Measurements from ENCODE around the gene UBQLN1. TPM values are rescaled to one million over a fixed set of nuclear protein-coding genes. Genes with fewer than 3 reads are reported as not detected.
"Not testable (repeated sequence)": the region's sequence is repeated elsewhere in the genome, so short reads cannot be mapped to it uniquely, and the experiment has no call there.

UBQLN1 gene
- 130 and 142 TPM in 2 replicates for total RNA-seq (2014; rRNA removed; shearing (Covaris generic))

GRCh38 chr9:83707768-83708514, at the start of gene UBQLN1:
Gene UBQLN1 (minus strand): TSS chr9:83707958. CDS start chr9:83707679, 279 bp downstream.
- peak; percentile 96 for DNase-seq (ENCODE audit: low read depth)

GRCh38 chr9:83754383-83754977, 46.7 kb upstream of the UBQLN1 start:
- DNase-seq (ENCODE audit: low read depth), result no peak

GRCh38 chr9:83749706-83750105, 41.9 kb upstream of the UBQLN1 start:
- DNase-seq (ENCODE audit: low read depth), result no peak

- no peak for DNase-seq (ENCODE audit: low read depth)
Measured at GRCh38 chr9:83744206-83744605, 36.4 kb upstream of the UBQLN1 start.

GRCh38 chr9:83733739-83734138, 26.0 kb upstream of the UBQLN1 start:
- DNase-seq (ENCODE audit: low read depth), result no peak

- DNase-seq (ENCODE audit: low read depth), result not testable (repeated sequence)
Measured at GRCh38 chr9:83728591-83729368, 21.0 kb upstream of the UBQLN1 start.

GRCh38 chr9:83724436-83724835, 16.7 kb upstream of the UBQLN1 start:
- DNase-seq (ENCODE audit: low read depth), result no peak

GRCh38 chr9:83722726-83723495, 15.2 kb upstream of the UBQLN1 start:
- DNase-seq (ENCODE audit: low read depth), result no peak

- DNase-seq (ENCODE audit: low read depth), result no peak
Measured at GRCh38 chr9:83721509-83721908, 13.8 kb upstream of the UBQLN1 start.

GRCh38 chr9:83715794-83716193, 8.0 kb upstream of the UBQLN1 start:
- no peak for DNase-seq (ENCODE audit: low read depth)

- no peak for DNase-seq (ENCODE audit: low read depth)
Measured at GRCh38 chr9:83715221-83715620, 7.5 kb upstream of the UBQLN1 start.

- no peak for DNase-seq (ENCODE audit: low read depth)
Measured at GRCh38 chr9:83714329-83714728, 6.6 kb upstream of the UBQLN1 start.

GRCh38 chr9:83708515-83709158, 879 bp upstream of the UBQLN1 start:
- peak; percentile 57 for DNase-seq (ENCODE audit: low read depth)

- peak; percentile 90 for DNase-seq (ENCODE audit: low read depth)
Measured at GRCh38 chr9:83707518-83707767, 315 bp downstream of the UBQLN1 start.

- peak; percentile 61 for DNase-seq (ENCODE audit: low read depth)
Measured at GRCh38 chr9:83706676-83707517, 861 bp downstream of the UBQLN1 start.

- not testable (repeated sequence) for DNase-seq (ENCODE audit: low read depth)
Measured at GRCh38 chr9:83705219-83705651, 2.5 kb downstream of the UBQLN1 start.

GRCh38 chr9:83701769-83702168, 6.0 kb downstream of the UBQLN1 start:
- DNase-seq (ENCODE audit: low read depth), result peak; percentile 25

GRCh38 chr9:83701286-83701685, 6.5 kb downstream of the UBQLN1 start:
- no peak for DNase-seq (ENCODE audit: low read depth)

- no peak for DNase-seq (ENCODE audit: low read depth)
Measured at GRCh38 chr9:83699615-83700014, 8.1 kb downstream of the UBQLN1 start.

GRCh38 chr9:83698976-83699585, 8.7 kb downstream of the UBQLN1 start:
- no peak for DNase-seq (ENCODE audit: low read depth)
